Naive B cell (primary cell): ENCODE data around the gene TBR1. TPM values are rescaled to one million over a fixed set of nuclear protein-coding genes. Genes with fewer than 3 reads are reported as not detected.

Experiments used
- ATAC-seq, 2 donors: fragments of 150-1000 bp; cut with Tn5 transposase; 2 replicates each; pipeline ENCODE4 v1.10.0; 2021; ENCODE audit warnings: low read depth in 2 of 2, mild to moderate bottlenecking in 2 of 2, moderate library complexity in 2 of 2
- DNase-seq: peaks from one replicate; pipeline ENCODE4 v3.0.0; 2022
- H3K27ac Mint-ChIP-seq, 6 donors: one replicate each; pipeline ENCODE4 v1.8.0; 2020 to 2022; ENCODE audit warnings: mild to moderate bottlenecking in 6 of 6, mixed read lengths in 6 of 6, moderate library complexity in 5 of 6, inconsistent platforms in 2 of 6
- H3K27me3 Mint-ChIP-seq, 3 donors: one replicate each; pipeline ENCODE4 v1.8.0; 2021 to 2022; ENCODE audit warnings: mixed read lengths in 3 of 3, mild to moderate bottlenecking in 1 of 3
- H3K36me3 Mint-ChIP-seq, 2 donors: one replicate each; pipeline ENCODE4 v1.8.0; 2020 to 2022; ENCODE audit warnings: mixed read lengths in 2 of 2, inconsistent platforms in 1 of 2, mild to moderate bottlenecking in 1 of 2
- H3K4me1 Mint-ChIP-seq, 3 donors: one replicate each; pipeline ENCODE4 v1.8.0; 2020 to 2022; ENCODE audit warnings: mixed read lengths in 3 of 3, inconsistent platforms in 1 of 3, mild to moderate bottlenecking in 1 of 3, moderate library complexity in 1 of 3
- H3K4me3 Mint-ChIP-seq, 8 donors: one replicate each; pipeline ENCODE4 v1.8.0; 2020 to 2022; ENCODE audit warnings: mild to moderate bottlenecking in 8 of 8, mixed read lengths in 8 of 8, moderate library complexity in 8 of 8, inconsistent platforms in 2 of 8
- H3K9me3 Mint-ChIP-seq, 7 donors: one replicate each; pipeline ENCODE4 v1.8.0; 2020 to 2022; ENCODE audit warnings: mixed read lengths in 7 of 7, mild to moderate bottlenecking in 5 of 7, inconsistent platforms in 2 of 7, moderate library complexity in 1 of 7
- polyA plus RNA-seq, 6 donors: library from polyadenylated mRNA; unstranded; fragments of 300-500 nt; fragmentation: Illumina TruSeq; gene quantifications; one replicate each; pipeline ENCODE4 v1.2.3, GENCODE V29; 2021; ENCODE audit warnings: low read depth in 6 of 6

Gene TBR1
- polyA plus RNA-seq, 6 donors from 2014 or later = not detected

DNA sequence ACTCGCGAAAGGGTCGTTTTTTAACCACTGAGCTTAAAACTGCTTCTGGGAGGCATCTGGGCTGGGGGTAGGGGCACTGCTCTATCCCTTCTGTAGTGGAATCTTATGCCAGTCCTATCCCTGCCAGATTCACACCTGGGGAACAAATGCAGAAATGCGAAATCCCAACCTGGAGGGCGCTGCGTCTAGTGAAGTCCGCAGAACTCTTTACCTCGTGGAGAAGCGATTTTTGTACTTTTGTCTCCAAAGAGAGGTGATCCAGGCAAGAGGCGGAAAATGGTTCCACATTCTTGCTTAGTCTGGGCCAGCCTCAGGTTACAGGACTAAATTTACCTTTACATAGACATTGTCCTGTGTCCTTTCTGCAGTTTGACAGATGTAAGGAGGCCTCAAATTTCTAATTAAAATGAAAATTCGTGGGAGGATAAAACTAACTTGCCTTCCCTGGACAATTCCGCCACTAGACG lies 10.4 kb downstream of the TBR1 start:
- Mint-ChIP-seq H3K36me3 (peaks cover 4 to 12% of the 10 kb centered on the region in 2 donors), H3K9me3 (peaks cover 3 to 34% (median 12%) of the 10 kb centered on the region in 7 donors), H3K4me3 (peak overlapping the region in 6 of 8 donors; percentile 63 to 80 (median 69)), H3K27me3 (peaks cover 70 to 81% (median 75%) of the 10 kb centered on the region in 3 donors), H3K27ac (peak overlapping the region in 2 of 6 donors; percentile 41 to 85), H3K4me1 (peaks cover 19 to 33% (median 21%) of the 10 kb centered on the region in 3 donors)
- DNase-seq = no peak
- ATAC-seq = no peak

DNA sequence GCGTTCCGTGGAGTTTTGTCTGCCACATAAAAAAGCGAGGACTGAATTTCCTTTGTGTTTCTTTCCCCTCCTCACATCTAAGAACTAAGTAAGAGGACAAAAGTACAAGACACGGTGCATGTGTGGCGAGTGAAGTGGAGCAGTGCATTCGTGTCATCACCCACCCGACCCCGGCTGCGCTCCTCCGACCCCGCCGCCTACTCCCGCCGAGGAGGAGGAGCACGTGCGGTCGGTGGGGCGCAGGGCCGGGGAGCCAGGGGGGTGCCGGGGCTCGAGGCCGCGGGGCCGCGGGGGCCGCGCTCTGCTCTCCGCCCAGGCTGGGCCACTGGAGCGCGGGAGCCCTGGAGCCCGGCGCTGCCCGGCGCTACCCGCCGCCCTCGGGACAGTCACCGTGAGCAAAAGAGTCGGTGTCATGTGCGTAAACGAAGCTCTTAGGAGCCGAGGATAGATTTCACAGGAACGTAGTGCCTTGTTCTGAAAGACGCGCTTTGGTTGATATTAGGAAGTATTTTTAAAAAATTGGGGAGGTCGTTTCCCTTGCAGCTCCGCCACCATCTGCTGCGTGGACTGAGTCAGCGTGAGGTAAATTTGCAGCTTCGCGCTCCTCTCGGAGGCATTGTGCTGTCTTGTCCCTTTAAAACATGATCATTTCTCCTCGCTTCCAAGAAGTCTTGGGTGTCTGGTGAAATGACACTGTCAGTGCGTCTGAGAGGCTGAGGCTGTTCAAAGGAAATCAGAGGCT lies 11.0 kb downstream of the TBR1 start:
- H3K4me1 Mint-ChIP-seq = peaks cover 19 to 33% (median 21%) of the 10 kb centered on the region in 3 donors
- H3K4me3 Mint-ChIP-seq = peak overlapping the region; percentile 56 to 91 (median 80)
- peaks cover 3 to 35% (median 9%) of the 10 kb centered on the region in 7 donors for H3K9me3 Mint-ChIP-seq
- ATAC-seq (peak in 1 of 2 donors; percentile 30), DNase-seq (no peak)
- peaks cover 70 to 81% (median 75%) of the 10 kb centered on the region in 3 donors for H3K27me3 Mint-ChIP-seq
- peaks cover 4 to 12% of the 10 kb centered on the region in 2 donors for H3K36me3 Mint-ChIP-seq
- peak overlapping the region in 4 of 6 donors; percentile 41 to 75 (median 58) for H3K27ac Mint-ChIP-seq

DNA sequence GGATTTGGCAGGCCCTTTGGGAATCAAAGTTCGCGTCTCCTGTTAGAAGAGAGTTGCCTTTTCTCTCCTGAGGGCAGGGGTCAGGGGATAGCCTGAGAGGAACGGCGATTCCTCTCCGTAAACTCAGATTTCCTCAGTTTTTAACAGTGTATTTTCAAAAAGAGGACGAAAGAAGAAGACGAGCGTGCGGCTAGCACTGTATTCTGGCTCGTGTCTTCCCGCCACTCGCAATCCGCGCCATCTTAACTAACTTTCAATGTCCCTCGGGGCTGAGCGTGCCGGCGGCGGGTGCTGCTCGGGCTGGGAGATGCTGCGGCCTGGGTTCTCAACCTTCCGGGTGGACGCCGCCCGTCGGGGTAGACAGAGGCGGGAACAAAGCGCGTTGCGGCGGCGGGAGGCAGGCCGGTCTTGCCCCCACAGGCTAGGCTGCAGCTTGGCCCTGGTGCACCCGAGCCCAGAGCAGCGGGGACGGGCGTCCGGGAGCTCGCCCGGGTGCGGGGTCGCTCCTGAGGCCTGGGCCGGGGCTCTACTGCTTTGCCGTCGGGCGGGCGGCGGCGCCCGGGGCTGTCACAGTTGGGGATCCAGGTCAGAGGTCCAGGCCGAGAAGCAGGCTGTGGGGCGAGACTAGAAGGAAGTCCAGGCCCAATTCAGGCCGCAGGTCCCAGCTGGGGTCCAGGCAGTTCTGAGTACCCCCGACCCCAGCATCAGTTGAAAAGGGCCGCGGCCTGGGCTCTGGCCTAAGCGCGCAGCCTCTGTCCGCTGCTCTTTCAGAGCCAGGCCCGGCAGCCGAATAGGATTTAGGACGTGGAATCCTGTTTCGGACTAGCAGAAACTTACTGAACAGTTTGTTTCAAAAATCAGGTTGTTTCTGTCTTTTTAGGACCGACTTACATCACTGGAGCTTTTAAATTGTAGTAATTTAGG lies 11.8 kb downstream of the TBR1 start:
- DNase-seq = no peak
- Mint-ChIP-seq H3K4me3 (peak overlapping the region; percentile 56 to 91 (median 80)), H3K36me3 (peaks cover 4 to 12% of the 10 kb centered on the region in 2 donors), H3K9me3 (peaks cover 3 to 29% (median 10%) of the 10 kb centered on the region in 7 donors), H3K4me1 (peaks cover 19 to 28% (median 21%) of the 10 kb centered on the region in 3 donors), H3K27ac (peak overlapping the region in 4 of 6 donors; percentile 46 to 75 (median 64)), H3K27me3 (peaks cover 65 to 77% (median 71%) of the 10 kb centered on the region in 3 donors)
- ATAC-seq = peak in 1 of 2 donors; percentile 26

DNA sequence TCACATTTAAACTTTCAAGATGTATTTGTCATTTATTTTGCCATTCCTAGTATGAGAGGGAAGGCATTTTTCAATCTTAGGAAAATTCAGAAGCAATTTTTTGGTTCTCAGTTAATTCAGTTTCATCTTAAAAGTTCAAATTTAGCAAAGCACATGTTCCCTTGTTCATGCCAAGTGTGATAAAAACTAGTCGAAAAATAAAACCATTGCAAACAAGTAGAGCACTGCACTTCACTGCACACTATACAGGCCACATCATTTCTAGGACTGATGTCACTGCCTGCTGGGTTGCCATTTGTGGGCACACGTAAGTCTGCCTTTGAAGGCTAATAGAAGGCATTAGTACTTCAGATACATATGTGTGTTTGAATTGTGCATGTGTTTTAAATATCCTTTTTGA lies 14.3 kb downstream of the TBR1 start:
- DNase-seq (no peak), ATAC-seq (no peak)
- no peak overlapping the region for H3K27ac Mint-ChIP-seq
- H3K9me3 Mint-ChIP-seq = peaks cover 0 to 21% (median 8%) of the 10 kb centered on the region in 7 donors
- peaks cover 0 to 4% of the 10 kb centered on the region in 2 donors for H3K36me3 Mint-ChIP-seq
- H3K4me3 Mint-ChIP-seq = no peak overlapping the region
- H3K27me3 Mint-ChIP-seq = peaks cover 66 to 74% (median 71%) of the 10 kb centered on the region in 3 donors
- H3K4me1 Mint-ChIP-seq = peaks cover 8 to 14% (median 10%) of the 10 kb centered on the region in 3 donors

DNA sequence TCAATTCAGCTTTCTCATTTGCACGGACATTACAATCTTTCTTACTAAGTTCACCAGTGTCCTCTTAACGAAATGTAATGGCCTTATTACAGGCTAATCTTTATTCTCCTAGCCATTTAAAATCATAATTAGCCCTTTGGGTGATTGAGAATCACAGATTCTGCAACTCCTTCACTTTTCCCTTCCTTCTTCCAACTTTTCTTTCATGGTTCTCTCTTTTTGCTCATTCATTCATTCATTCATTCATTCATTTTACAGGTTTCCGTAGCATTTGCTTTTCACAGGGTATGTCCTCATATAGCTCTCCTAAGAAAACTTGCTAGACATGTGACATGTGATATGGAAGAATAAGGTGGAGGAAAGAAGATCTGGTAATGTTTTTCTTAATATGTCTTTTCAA lies 16.0 kb downstream of the TBR1 start:
- ATAC-seq = no peak
- Mint-ChIP-seq H3K4me1 (peaks cover 6 to 7% (median 7%) of the 10 kb centered on the region in 3 donors), H3K36me3 (peaks cover 0 to 4% of the 10 kb centered on the region in 2 donors), H3K27ac (no peak overlapping the region), H3K4me3 (no peak overlapping the region), H3K9me3 (peaks cover 0 to 22% (median 8%) of the 10 kb centered on the region in 7 donors), H3K27me3 (peaks cover 59 to 63% (median 61%) of the 10 kb centered on the region in 3 donors)
- DNase-seq = no peak

DNA sequence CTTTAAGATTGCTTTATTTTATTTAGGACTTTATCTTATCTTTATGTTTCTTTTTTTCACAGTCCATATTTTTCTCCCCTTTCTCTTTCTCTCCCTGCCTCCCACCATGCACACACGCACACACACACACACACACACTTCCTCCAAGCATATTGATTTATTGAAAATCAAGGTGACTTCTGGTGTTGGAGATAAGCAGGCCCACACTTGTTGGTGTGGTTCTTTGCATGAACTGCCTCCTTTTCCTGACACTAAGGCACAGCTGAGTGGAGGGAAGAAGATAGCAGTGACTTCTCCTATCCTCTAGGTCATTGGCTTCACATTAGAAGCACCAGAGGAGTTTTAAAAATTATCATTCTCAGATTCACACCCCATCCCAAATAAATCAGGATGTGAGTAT lies 18.0 kb downstream of the TBR1 start:
- Mint-ChIP-seq H3K4me1 (no peaks in the 10 kb centered on the region), H3K27me3 (peaks cover 57 to 60% (median 59%) of the 10 kb centered on the region in 3 donors), H3K4me3 (no peak overlapping the region), H3K9me3 (peaks cover 0 to 11% (median 6%) of the 10 kb centered on the region in 7 donors), H3K27ac (no peak overlapping the region), H3K36me3 (no peaks in the 10 kb centered on the region)
- DNase-seq (no peak), ATAC-seq (no peak)

DNA sequence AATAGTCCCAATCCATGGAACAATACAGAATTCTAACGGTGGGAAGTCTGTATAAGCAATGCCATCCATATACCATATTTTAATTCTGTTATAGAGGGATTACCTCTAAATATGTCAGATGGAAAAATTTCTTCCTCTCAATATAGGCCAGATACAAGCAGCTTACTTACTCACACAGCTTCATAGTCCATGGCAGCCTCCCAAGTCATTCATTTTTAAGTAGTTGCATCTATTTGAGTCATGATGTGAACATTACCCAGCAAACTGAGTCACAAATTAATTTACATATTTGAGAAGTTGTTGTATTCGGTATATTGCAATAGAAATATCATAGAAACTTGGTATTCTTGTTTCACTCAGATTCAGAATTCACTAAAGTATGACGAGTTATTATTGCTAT lies 20.3 kb downstream of the TBR1 start:
- DNase-seq (no peak), ATAC-seq (no peak)
- Mint-ChIP-seq H3K4me3 (no peak overlapping the region), H3K36me3 (no peaks in the 10 kb centered on the region), H3K4me1 (no peaks in the 10 kb centered on the region), H3K9me3 (peaks cover 0 to 9% (median 6%) of the 10 kb centered on the region in 7 donors), H3K27me3 (peaks cover 42 to 48% (median 47%) of the 10 kb centered on the region in 3 donors), H3K27ac (no peak overlapping the region)

DNA sequence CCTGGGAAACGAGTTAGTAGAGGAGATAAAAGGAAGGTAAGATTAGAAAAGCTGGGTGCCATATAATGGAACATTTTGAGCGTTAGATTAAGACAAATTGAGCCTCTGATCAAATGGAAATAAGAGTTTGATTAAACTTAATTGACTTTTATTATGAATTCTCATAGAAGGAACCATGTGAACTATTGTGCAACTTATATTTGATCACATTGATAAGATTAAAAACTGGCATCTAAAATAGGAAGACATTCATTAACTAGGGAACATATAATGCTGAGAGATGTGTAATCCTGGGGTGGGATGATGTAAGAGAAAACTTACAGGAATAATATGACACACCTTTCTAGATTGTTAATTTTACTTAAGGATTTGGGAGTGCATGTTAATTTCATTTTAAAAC lies 22.5 kb downstream of the TBR1 start:
- H3K4me1 Mint-ChIP-seq = no peaks in the 10 kb centered on the region

DNA sequence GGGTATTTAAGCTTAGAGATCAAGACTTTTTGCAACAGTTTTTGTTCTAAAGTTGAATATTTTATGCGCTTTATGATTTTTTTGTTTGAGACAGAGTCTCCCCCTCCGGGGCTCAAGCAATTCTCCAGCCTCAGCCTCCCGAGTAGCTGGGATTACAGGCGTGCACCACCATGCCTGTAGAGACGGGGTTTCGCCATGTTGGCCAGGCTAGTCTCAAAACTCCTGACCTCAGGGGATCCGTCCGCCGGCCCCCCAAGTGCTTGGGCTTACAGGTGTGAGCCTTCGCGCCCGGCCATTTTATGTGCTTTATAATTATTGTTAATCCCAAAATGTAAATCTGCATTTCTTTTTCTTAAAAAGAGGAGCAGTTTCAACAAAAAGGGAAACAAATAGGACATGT lies 29.0 kb downstream of the TBR1 start:
- DNase-seq (no peak), ATAC-seq (no peak)
- Mint-ChIP-seq H3K27me3 (peaks cover 18 to 35% (median 26%) of the 10 kb centered on the region in 3 donors), H3K4me1 (no peaks in the 10 kb centered on the region), H3K4me3 (no peak overlapping the region), H3K36me3 (no peaks in the 10 kb centered on the region), H3K27ac (no peak overlapping the region), H3K9me3 (peaks cover 0 to under 1% (median 0%) of the 10 kb centered on the region in 7 donors)

More for the DNA sequence above, 22.5 kb downstream of the TBR1 start:
- Mint-ChIP-seq H3K36me3 (no peaks in the 10 kb centered on the region), H3K27me3 (peaks cover 44 to 50% (median 49%) of the 10 kb centered on the region in 3 donors), H3K9me3 (peaks cover 0 to 7% (median 6%) of the 10 kb centered on the region in 7 donors), H3K4me3 (no peak overlapping the region), H3K27ac (no peak overlapping the region)
- DNase-seq (no peak), ATAC-seq (no peak)

DNA sequence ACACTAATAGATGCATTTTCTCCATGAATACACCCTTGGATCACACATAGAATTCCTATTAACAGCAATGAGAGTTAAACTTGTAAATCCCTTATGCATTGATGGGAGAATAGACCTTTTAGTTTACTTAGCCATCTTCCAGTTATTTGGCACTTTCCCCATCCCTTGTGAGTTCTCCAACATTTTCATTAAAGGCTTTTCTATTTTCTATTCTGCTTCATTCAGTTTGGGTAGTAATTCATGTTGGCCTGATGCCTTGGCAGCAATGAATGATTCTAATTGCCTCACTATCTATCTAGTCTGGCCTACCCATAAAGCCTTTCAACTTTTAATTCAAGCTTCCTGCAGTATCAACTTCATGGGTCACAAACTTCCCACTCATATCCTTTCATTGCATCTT lies 32.3 kb downstream of the TBR1 start:
- H3K27ac Mint-ChIP-seq = no peak overlapping the region
- H3K27me3 Mint-ChIP-seq = peaks cover 6 to 21% (median 19%) of the 10 kb centered on the region in 3 donors
- no peak for ATAC-seq
- H3K4me1 Mint-ChIP-seq = no peaks in the 10 kb centered on the region
- H3K9me3 Mint-ChIP-seq = peaks cover 0 to 4% (median 0%) of the 10 kb centered on the region in 7 donors
- no peaks in the 10 kb centered on the region for H3K36me3 Mint-ChIP-seq
- DNase-seq = no peak
- no peak overlapping the region for H3K4me3 Mint-ChIP-seq

DNA sequence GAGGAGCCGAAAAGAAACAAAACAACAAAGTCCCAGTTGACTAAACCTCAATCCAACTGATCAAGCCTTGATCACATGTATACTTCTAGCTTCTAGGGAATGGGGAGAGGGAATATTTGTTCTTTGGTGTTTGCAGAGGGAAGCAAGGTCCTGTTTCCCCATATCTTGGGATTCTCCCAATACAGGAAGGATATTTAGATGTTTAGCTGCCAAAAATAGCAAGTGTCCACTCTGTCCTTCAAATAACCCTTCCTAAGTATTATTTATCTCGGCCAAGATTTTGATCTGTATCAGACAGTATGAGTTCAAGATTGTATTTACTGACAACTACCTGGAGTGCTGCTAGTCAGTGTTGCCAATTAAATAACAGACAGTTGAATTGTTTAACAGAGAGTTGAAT lies 55.5 kb downstream of the TBR1 start:
- DNase-seq = no peak
- no peak for ATAC-seq
- Mint-ChIP-seq H3K4me3 (no peak overlapping the region), H3K4me1 (no peaks in the 10 kb centered on the region), H3K27ac (no peak overlapping the region), H3K27me3 (peaks cover 8 to 18% (median 14%) of the 10 kb centered on the region in 3 donors), H3K36me3 (no peaks in the 10 kb centered on the region), H3K9me3 (peaks cover 0 to 19% (median 8%) of the 10 kb centered on the region in 7 donors)

DNA sequence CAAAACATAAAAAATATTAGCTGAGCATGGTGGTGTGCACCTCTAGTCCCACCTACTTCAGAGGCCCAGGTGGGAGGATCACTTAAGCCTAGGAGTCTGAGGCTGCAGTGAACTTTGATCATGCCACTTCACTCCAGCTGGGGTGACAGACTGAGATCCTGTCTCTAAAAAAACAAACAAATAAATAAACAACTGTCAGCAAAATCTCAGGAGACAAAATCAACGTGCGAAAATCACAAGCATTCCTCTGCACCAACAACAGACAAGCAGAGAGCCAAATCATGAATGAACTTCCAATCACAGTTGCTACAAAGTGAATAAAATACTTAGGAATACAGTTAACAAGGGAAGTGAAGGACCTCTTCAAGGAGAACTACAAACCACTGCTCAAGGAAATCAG lies 58.8 kb downstream of the TBR1 start:
- H3K4me3 Mint-ChIP-seq = peak overlapping the region in 1 of 8 donors; percentile 10
- no peaks in the 10 kb centered on the region for H3K4me1 Mint-ChIP-seq
- ATAC-seq (no peak), DNase-seq (no peak)
- peaks cover 0 to 4% of the 10 kb centered on the region in 2 donors for H3K36me3 Mint-ChIP-seq
- H3K9me3 Mint-ChIP-seq = peaks cover 0 to 26% (median 14%) of the 10 kb centered on the region in 7 donors
- H3K27ac Mint-ChIP-seq = no peak overlapping the region
- peaks cover 0 to 14% (median 9%) of the 10 kb centered on the region in 3 donors for H3K27me3 Mint-ChIP-seq
